GM21717 (cell line): ENCODE measurements around the gene CPN2.

ENCODE experiments used
- ATAC-seq: cut with Tn5 transposase; IDR thresholded peaks from one replicate; pipeline ENCODE4 v1.9.1; 2021; ENCODE audit warnings: mild to moderate bottlenecking, moderate library complexity; ENCODE audit not compliant: unreplicated experiment

The CPN2 gene

DNA sequence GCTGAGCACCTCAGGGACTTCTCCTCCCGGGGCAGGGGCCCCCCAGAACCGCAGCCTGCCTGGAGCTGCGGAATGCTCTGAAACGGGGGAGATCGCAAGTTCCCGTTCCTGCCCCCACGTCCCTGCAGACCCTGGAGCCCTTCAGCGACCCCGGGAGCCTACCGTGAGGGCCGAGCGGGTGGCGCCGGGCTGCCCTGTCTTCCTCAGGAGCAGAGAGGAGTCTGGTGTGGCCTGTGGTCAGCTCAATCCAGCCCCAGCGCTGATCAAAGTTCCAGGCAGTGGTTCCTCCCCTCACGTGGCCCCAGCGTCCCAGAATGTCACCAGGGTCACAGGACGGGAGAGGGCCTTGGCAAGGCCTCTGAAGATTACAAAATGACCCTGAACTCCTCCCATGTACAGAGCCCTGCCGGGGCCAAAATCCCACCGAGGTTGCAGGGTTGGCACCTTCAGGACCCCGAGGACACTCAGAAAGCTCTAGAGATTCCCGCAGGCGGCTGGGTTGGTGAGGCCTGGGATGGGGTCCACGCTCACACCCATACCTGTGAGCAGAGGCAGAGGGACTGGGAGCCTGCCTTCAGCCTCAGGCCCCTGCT lies at the start of gene CPN2:
Gene CPN2 (minus strand): TSS at position 249 of the 593 bp plus-strand sequence. CDS start 8,626 bp downstream, outside the sequence.
- ATAC-seq: no peak

- no peak for ATAC-seq
Observed at GRCh38 chr3:194399874-194400411, 48.8 kb upstream of the CPN2 start.

- ATAC-seq: no peak
Observed at GRCh38 chr3:194399166-194399565, 48.0 kb upstream of the CPN2 start, which contains the start of gene GP5. GP5 (minus strand) TSS chr3:194399266; CDS start chr3:194398282, 984 bp downstream.

DNA sequence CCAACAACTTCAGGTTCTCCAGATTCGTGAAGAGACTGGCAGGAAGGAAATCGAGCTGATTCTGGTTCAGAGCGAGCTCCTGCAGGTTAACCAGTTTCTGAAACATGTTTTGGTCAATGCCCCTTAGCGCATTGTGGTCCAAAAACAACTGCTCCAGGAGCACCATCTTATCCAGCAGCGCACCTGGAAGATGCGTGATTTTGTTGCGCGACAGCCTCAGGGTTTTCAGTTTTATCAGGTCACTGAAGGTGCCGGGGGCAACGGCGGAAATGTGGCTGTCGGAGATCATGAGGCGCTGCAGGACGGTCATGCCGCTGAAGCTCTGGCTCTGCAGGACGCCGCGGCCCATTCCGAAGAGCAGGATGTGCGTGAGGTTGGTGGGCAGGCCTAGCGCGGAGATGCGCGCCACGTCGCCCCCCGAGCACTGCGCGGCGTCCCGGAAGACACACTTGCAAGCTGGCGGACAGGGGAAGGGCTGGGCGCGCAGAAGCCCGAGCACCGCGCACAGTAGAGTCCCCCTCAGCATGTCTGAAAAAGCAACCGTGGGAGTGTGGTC lies 46.7 kb upstream of the CPN2 start:
- ATAC-seq: no peak

DNA sequence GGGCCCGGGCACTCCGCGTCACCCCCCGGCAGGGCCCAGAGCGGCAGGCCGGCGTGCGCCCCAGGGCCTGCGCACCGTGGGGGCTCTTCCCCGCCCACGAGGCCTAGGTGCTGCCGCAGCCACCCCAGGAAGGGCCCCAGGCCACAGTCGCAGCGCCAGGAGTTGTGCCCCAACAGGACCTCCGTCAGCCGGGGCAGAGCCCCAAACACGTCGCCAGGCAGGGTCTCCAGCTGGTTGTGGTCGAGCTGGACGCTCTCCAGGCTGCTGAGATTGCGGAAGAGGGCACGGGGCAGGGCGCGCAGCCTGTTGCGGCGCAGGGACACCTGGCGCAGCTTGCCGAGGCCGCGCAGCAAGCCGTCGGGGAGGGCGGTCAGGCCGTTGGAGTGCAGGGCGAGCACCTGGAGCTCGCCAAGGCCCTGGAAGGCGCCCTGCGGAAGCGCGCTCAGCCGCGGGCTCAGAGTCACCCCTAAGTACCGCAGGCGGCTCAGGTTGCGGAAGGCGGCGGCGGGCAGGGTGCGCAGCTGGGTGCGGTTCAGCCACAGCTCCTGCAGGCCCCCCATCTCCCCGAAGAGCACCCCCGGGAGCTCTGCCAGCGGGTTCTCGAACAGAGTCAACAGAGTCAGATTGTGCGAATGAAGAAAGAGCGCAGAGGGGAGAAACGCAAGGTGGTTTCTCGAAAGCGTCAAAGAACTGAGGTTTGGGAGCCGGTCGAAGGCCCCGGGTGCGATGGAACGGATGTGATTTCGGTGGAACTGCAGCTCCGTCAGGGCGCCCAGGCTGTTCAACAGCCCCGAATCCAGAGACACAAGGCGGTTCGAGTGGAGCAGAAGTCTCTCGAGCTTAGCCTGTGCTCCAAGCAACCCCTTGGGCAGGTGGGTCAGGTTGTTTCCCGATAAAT lies 46.0 kb upstream of the CPN2 start:
- ATAC-seq: no peak

DNA sequence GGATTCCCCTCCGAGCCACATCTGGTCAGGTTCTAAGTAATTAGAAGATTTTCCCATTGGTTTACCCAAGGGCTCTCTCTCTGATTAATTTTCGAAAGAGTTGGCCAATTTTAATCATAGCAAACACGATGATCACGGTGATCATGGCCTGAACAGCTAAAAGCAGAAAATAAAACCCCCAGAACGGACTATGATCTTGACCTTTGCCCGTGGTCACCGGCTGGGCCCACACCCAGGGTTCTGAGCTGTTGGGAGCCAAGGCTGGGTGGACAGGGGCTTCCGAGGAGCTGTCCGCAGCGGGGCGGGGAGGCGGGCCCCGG lies 45.4 kb upstream of the CPN2 start:
- ATAC-seq: no peak

GRCh38 chr3:194395778-194396538 lies 44.8 kb upstream of the CPN2 start:
- ATAC-seq: no peak

DNA sequence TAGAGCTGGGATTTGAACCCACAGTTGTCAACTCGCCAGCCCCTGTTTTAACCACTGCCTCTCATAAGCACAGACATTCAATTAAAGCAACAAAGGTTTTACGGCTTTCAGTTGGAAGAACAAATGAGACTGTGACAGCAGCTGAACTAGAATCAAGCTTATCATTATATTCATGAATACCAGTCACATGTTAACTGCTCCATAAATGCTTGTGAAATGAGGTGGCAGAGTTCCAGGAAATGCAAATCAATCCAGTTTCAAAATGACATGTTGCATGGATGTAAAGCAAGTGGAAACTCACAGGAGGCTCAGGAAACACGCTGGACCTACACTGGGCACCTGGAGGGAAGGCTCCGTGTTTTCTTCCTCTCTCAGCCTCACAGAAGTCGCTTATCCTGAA lies 44.1 kb upstream of the CPN2 start:
- ATAC-seq: no peak

DNA sequence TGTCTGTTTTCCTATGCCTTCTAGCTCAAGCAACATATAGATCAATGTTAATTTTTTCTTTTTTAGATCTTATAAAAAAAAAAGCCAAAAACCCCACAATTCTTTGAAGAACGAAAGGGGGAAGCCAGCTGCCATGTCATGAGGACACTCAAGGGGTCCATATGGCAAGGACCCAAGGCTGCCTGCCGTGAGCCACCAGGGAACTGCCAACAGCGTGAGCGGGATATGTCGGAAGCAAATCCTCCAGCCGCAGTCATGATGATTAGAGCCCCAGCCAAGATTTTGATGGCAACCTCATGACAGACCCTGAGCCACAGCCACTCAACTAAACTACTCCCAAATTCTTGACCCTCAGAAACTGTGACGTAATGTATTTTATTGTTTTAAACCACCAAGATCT lies 41.4 kb upstream of the CPN2 start:
- ATAC-seq: no peak

- no peak for ATAC-seq
Observed at GRCh38 chr3:194390835-194391234, 39.7 kb upstream of the CPN2 start.

DNA sequence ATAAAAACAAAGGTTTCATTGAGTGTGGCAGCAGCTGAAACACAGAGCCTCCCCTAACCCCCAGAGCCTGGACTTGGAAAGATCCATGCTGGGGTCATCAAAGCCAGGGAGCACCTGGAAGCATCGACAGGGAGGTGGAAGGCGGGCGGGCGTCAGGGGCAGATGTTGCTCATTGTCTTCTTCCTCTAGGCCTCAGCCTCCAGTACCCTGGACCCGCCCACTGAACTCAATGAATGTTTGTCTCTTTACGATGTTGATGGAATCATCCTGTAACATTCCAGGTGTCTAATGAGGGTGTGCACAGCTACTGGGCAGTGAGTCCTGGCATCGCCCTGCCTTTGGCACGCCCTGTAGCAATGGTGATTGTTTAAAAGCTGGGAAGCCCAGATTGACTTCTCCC lies 38.1 kb upstream of the CPN2 start:
- ATAC-seq: no peak

DNA sequence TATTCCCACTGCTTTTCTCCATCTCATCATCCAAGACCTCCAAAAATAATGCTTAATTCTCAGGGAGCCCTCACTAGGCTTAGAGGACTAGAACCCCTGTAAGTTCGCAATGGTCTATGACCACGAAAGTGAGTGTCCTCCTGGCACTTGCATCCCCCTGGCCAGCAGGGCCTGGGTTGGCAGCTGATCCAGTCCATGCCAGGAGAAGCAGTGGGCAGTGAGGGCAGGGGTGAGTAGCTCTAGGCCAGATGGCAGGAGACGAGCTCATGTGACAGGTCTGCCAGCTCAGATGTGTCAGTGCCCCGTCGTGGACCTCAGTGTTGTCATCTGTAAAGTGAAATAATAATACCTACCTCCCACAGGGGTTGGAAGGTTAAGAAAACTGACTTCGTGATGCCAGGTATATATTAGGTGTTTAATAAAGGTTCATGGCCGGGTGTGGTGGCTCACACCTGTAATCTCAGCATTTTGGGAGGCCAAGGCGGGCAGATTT lies 36.8 kb upstream of the CPN2 start:
- ATAC-seq: no peak

GRCh38 chr3:194387276-194387675 lies 36.1 kb upstream of the CPN2 start:
- ATAC-seq: no peak

DNA sequence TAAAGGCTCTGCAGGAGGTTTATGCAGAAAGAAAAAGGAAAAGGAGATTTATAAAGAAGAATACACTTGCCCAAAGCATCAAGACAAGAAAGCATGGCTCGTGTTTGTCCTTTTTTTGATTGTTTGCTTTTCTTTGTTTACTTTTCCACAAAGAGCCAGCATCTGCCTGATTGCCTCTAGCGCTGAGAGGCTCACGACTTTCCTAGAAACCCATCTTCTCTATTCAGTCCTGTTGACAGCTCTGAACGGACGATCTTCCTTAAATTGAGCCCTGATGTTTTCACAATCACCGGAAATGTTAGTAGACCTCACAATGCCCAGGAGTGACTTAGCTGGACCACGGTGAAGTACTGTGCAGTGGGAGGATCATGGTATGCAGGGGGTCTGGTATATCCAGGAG lies 35.5 kb upstream of the CPN2 start:
- ATAC-seq: no peak

DNA sequence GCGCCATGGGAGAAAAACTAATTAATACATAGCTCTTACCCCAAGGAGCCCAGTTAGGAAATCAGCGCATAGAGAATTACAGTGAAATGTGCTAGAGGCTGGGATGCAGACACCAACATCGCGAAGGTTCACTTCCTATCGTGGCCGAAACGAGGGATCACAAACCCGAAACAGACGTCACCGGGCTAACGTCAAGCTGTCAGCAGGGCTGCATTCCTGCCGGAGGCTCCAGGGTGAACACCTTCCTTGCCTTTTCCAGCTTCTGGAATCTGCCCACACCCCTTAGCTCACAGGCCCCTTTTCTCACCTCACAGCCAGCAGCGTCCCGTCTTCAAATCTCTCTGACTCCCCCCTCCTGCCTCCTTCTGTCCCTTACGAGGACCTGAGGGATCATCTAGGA lies 34.9 kb upstream of the CPN2 start:
- no peak for ATAC-seq

GRCh38 chr3:194384569-194385001 lies 33.5 kb upstream of the CPN2 start:
- no peak for ATAC-seq

DNA sequence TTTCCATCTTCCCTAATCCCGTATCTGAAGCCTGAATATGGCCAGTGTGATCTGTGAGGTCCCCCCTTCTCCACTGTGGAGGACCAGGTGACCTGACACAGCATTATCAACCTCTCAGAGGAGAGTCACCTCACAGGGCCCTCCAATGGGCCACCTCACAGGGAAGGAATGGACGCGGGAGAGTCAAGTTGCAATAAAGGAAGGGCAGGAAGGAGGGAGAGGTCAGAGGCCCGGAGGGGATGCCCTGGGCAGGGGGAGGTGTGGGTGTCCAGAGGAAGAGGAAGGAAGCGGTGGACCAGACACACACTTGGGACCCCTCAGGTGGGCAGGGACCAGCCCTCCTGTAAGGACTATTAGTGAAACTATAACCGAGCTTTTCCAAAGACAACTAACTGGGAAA lies 33.0 kb upstream of the CPN2 start:
- ATAC-seq: no peak

- ATAC-seq: no peak
Observed at GRCh38 chr3:194383276-194383940, 32.3 kb upstream of the CPN2 start.

GRCh38 chr3:194382892-194383223 lies 31.7 kb upstream of the CPN2 start:
- ATAC-seq: no peak

- ATAC-seq: no peak
Observed at GRCh38 chr3:194382196-194382891, 31.2 kb upstream of the CPN2 start.
